Parathyroid adenoma (tissue), 2 donors: ENCODE results near the gene EEFSEC.

ENCODE experiments used
- H2AFZ ChIP-seq: fragments of 300-600 bp; sonication (generic); one replicate; pipeline ENCODE4 v1.7.0; 2017; ENCODE audit warnings: antibody characterized with exemption, mild to moderate bottlenecking
- H3K27ac ChIP-seq: fragments of 300-600 bp; sonication (generic); one replicate; pipeline ENCODE4 v1.7.0; 2017
- H3K27me3 ChIP-seq: fragments of 300-600 bp; sonication (generic); one replicate; pipeline ENCODE4 v1.7.0; 2017; ENCODE audit warnings: low read length; ENCODE audit not compliant: control insufficient read depth, insufficient read depth
- H3K36me3 ChIP-seq: fragments of 300-600 bp; sonication (generic); one replicate; pipeline ENCODE4 v1.7.0; 2017; ENCODE audit warnings: low read length; ENCODE audit not compliant: control insufficient read depth, insufficient read depth
- H3K4me1 ChIP-seq: fragments of 300-600 bp; sonication (generic); one replicate; pipeline ENCODE4 v1.7.0; 2017; ENCODE audit warnings: control low read depth
- H3K4me2 ChIP-seq: fragments of 300-600 bp; sonication (generic); one replicate; pipeline ENCODE4 v1.7.0; 2017; ENCODE audit warnings: low read length
- H3K4me3 ChIP-seq: fragments of 300-600 bp; sonication (generic); one replicate; pipeline ENCODE4 v1.7.0; 2017; ENCODE audit warnings: low read depth, low read length
- H3K79me2 ChIP-seq: fragments of 300-600 bp; sonication (generic); one replicate; pipeline ENCODE4 v1.7.0; 2017; ENCODE audit warnings: control low read depth
- H3K9ac ChIP-seq: fragments of 300-600 bp; sonication (generic); one replicate; pipeline ENCODE4 v1.7.0; 2017; ENCODE audit warnings: mild to moderate bottlenecking
- H3K9me3 ChIP-seq: fragments of 300-600 bp; sonication (generic); one replicate; pipeline ENCODE4 v1.7.0; 2017; ENCODE audit warnings: low read length; ENCODE audit not compliant: control insufficient read depth
- TF ChIP-seq, protein P1 (sequence below): fragments of 300-600 bp; sonication (generic); IDR thresholded peaks from one replicate; pipeline ENCODE4 v1.7.0; 2017; ENCODE audit warnings: antibody characterized with exemption, mild to moderate bottlenecking
- donor health status: primary hyperparathyroidism.

The EEFSEC gene

DNA sequence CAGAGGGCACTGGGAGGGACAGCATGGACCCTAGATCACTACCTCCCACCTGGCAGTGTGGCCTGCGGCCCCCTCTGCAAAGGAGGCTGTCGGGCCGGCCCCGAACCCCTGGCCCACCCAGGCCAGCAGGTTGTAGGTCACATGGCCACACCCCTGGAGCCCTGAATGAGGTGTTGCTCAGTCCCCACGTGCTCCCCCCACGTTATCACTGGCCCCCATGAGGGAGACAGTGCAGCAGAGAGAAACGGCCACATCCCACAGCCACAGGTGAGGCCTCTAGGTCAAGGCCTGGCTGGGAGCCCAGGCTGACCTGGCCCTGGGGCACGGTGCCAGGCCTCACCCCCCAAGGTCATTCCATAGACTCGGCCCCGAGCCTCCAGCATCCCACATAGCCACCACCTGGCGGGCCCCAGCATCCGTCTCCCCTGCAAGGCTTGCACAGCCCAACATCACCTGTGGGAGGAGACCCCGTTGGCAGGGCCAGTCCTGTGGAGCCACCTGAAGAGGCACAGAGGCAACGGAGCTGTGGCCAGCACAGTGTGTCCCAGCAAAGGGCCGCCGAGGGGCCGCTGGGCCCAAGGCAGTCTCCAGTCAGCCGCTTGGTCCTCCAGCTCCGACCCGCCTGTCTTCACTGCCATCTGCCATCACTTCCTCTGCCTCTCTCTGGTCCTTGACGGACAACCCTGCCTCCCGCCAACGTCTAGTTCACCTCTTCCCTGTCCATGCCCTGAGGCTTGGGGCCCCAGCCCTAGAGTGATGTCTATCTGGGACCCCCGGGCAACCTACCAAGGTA, 260.3 kb downstream of the EEFSEC start:
- Histone ChIP-seq H3K36me3 (no peaks in the 10 kb centered on the region), H3K27ac (no peak overlapping the region), H3K4me1 (no peaks in the 10 kb centered on the region), H3K4me2 (no peak overlapping the region), H3K9ac (no peak overlapping the region), H3K27me3 (no peaks in the 10 kb centered on the region), H2AFZ (no peak overlapping the region), H3K4me3 (no peak overlapping the region), H3K9me3 (no peaks in the 10 kb centered on the region), H3K79me2 (no peaks in the 10 kb centered on the region)
- TF ChIP-seq, protein P1, sequence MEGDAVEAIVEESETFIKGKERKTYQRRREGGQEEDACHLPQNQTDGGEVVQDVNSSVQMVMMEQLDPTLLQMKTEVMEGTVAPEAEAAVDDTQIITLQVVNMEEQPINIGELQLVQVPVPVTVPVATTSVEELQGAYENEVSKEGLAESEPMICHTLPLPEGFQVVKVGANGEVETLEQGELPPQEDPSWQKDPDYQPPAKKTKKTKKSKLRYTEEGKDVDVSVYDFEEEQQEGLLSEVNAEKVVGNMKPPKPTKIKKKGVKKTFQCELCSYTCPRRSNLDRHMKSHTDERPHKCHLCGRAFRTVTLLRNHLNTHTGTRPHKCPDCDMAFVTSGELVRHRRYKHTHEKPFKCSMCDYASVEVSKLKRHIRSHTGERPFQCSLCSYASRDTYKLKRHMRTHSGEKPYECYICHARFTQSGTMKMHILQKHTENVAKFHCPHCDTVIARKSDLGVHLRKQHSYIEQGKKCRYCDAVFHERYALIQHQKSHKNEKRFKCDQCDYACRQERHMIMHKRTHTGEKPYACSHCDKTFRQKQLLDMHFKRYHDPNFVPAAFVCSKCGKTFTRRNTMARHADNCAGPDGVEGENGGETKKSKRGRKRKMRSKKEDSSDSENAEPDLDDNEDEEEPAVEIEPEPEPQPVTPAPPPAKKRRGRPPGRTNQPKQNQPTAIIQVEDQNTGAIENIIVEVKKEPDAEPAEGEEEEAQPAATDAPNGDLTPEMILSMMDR: no peak

- Histone ChIP-seq H3K27ac (no peak overlapping the region), H3K9me3 (no peaks in the 10 kb centered on the region), H3K79me2 (no peaks in the 10 kb centered on the region), H2AFZ (no peak overlapping the region), H3K4me3 (no peak overlapping the region), H3K27me3 (no peaks in the 10 kb centered on the region), H3K4me1 (no peaks in the 10 kb centered on the region), H3K9ac (no peak overlapping the region), H3K36me3 (no peaks in the 10 kb centered on the region), H3K4me2 (no peak overlapping the region)
- TF ChIP-seq, protein P1: no peak
Measured at GRCh38 chr3:128415200-128415772, 262.0 kb downstream of the EEFSEC start.

DNA sequence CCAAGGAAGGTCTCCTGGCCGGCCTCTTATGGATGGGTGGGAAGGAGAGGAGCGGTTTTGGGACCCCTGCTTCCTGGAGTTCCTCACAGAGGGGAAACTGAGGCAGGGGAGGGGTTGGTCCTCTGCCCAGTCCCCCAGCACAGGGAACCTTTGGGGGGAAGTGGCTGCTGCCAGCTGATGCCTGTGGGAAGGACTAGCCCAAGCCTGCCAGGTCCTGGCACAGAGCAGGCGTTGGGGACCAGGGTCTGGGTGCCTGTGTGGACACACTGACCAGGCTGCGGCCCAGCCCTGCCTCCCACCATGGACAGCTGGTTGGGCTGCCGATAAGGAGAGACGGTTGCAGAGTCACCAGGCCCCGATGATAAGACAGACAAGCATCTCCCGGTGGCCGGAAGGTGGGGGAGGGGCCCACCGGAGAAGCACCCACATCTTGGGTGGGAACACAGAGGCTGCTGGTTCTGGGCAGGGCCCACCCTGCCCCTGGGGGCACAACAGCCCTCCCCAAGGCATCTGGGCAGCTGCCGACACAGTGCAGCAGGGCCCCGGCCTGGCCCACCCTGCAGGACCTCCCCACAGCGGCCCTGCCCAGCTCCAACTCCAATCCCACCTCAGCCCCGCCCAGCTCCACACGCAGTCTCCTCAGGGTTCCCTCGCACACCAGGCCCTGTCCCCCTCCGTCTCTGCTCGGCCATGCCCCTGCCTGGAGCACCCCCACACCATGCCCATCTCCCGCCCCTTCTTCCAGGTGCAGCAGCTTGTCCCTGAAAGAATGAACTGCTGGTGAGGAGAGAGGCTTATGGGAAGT, 262.7 kb downstream of the EEFSEC start:
- no peaks in the 10 kb centered on the region for H3K4me1 ChIP-seq
- H3K27ac ChIP-seq: no peak overlapping the region
- no peaks in the 10 kb centered on the region for H3K36me3 ChIP-seq
- no peaks in the 10 kb centered on the region for H3K79me2 ChIP-seq
- no peaks in the 10 kb centered on the region for H3K9me3 ChIP-seq
- TF ChIP-seq, protein P1: no peak
- no peak overlapping the region for H3K4me3 ChIP-seq
- no peak overlapping the region for H2AFZ ChIP-seq
- H3K4me2 ChIP-seq: no peak overlapping the region
- no peaks in the 10 kb centered on the region for H3K27me3 ChIP-seq
- no peak overlapping the region for H3K9ac ChIP-seq

DNA sequence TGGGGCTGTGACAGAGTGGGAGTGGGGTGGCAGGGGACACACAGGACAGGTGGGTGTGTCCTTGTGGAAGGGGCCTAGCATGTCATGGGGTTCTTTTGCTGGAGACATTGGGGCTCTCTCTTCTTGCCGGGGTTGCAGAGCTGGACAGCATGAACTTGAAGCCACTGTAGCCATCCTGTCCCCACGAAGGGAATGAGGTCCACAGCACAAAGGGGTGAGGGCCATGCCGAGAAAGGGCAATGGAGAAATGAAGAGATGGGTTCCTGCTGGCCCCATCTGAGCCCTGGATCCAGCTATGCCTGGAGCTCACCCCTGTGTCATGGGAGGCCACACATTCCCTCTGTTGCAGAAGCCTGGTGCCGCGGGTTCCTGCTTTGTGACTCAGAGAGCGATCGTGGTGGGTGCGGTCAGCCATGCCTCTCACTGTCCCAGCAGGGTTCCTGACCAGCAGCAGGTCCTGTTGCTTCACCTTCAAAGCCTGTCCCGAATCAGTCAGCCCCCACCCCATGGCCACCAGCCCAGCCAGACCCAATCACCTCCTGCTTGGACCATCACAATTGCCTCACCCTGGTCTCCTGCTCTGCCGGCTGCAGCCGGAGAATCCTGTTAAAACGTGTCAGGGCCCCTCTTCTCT, 263.4 kb downstream of the EEFSEC start:
- Histone ChIP-seq H3K27me3 (no peaks in the 10 kb centered on the region), H3K4me3 (no peak overlapping the region), H3K9ac (no peak overlapping the region), H3K36me3 (no peaks in the 10 kb centered on the region), H3K9me3 (no peaks in the 10 kb centered on the region), H3K27ac (no peak overlapping the region), H3K4me2 (no peak overlapping the region), H3K4me1 (no peaks in the 10 kb centered on the region), H2AFZ (no peak overlapping the region), H3K79me2 (no peaks in the 10 kb centered on the region)
- TF ChIP-seq, protein P1: no peak
